HG02840 (cell line): Measurements from ENCODE around the gene COL19A1.

ENCODE experiments used
- ATAC-seq: cut with Tn5 transposase; IDR thresholded peaks from one replicate; pipeline ENCODE4 v1.9.1; 2021; ENCODE audit warnings: mild to moderate bottlenecking, moderate library complexity, moderate number of reproducible peaks; ENCODE audit not compliant: unreplicated experiment, low FRiP score

The COL19A1 gene

GRCh38 chr6:70040766-70041165 is 174.4 kb downstream of the COL19A1 start:
- ATAC-seq: no peak

- ATAC-seq: no peak
Observed at GRCh38 chr6:70041411-70041810, 175.1 kb downstream of the COL19A1 start.

- ATAC-seq: no peak
Observed at GRCh38 chr6:70045413-70045812, 179.1 kb downstream of the COL19A1 start.

- ATAC-seq: no peak
Observed at GRCh38 chr6:70051197-70052124, 185.1 kb downstream of the COL19A1 start.

- no peak for ATAC-seq
Observed at GRCh38 chr6:70059039-70059719, 192.8 kb downstream of the COL19A1 start.

GRCh38 chr6:70060680-70061079 is 194.3 kb downstream of the COL19A1 start:
- ATAC-seq: no peak

GRCh38 chr6:70061546-70061945 is 195.2 kb downstream of the COL19A1 start:
- no peak for ATAC-seq

- no peak for ATAC-seq
Observed at GRCh38 chr6:70062010-70062409, 195.7 kb downstream of the COL19A1 start.

- no peak for ATAC-seq
Observed at GRCh38 chr6:70072540-70073179, 206.3 kb downstream of the COL19A1 start.

- ATAC-seq: no peak
Observed at GRCh38 chr6:70073637-70074036, 207.3 kb downstream of the COL19A1 start.

GRCh38 chr6:70079241-70079640 is 212.9 kb downstream of the COL19A1 start:
- no peak for ATAC-seq

- no peak for ATAC-seq
Observed at GRCh38 chr6:70080443-70081070, 214.2 kb downstream of the COL19A1 start.

GRCh38 chr6:70082830-70083229 is 216.5 kb downstream of the COL19A1 start:
- no peak for ATAC-seq

GRCh38 chr6:70086806-70087205 is 220.4 kb downstream of the COL19A1 start:
- ATAC-seq: no peak

- ATAC-seq: no peak
Observed at GRCh38 chr6:70094156-70094555, 227.8 kb downstream of the COL19A1 start.

- ATAC-seq: no peak
Observed at GRCh38 chr6:70099732-70100131, 233.4 kb downstream of the COL19A1 start.

- ATAC-seq: no peak
Observed at GRCh38 chr6:70103798-70104197, 237.4 kb downstream of the COL19A1 start.

GRCh38 chr6:70107852-70108629 is 241.7 kb downstream of the COL19A1 start:
- no peak for ATAC-seq

- ATAC-seq: no peak
Observed at GRCh38 chr6:70110126-70111022, 244.0 kb downstream of the COL19A1 start.
